CD14-positive monocyte (primary cell): ENCODE data around the gene RABL3. TPM values are rescaled to one million over a fixed set of nuclear protein-coding genes. Genes with fewer than 3 reads are reported as not detected.

Experiments
- DNase-seq, 3 donors: peaks; one replicate each; pipeline ENCODE4 v3.0.0-alpha.2; 2011 to 2022
- H2AFZ ChIP-seq: 2 replicates; pipeline ENCODE4 v1.6.0; 2012; ENCODE audit warnings: mild to moderate bottlenecking, low read depth, low read length, inconsistent platforms; ENCODE audit not compliant: insufficient read depth, poor library complexity, severe bottlenecking
- H3K27ac ChIP-seq, 2 donors: 1 replicate in 1 of 2; 2 replicates in 1 of 2; pipeline ENCODE4 v1.5.1; 2012 to 2013; ENCODE audit warnings: low read length in 2 of 2, control low read depth in 1 of 2, inconsistent platforms in 1 of 2, low read depth in 1 of 2, mild to moderate bottlenecking in 1 of 2
- H3K27me3 ChIP-seq, 2 donors: one replicate each; pipeline versions ENCODE4 v1.6.0 to v1.6.1; 2011 to 2013; ENCODE audit warnings: low read length in 2 of 2; ENCODE audit not compliant: control insufficient read depth in 2 of 2, insufficient read depth in 2 of 2
- H3K36me3 ChIP-seq, 2 donors: replicated peaks in 1 of 2; 1 replicate in 1 of 2; 2 replicates in 1 of 2; pipeline versions ENCODE4 v1.5.1 to v1.6.1; 2012 to 2013; ENCODE audit warnings: low read length in 2 of 2, control low read depth in 1 of 2, inconsistent platforms in 1 of 2, mild to moderate bottlenecking in 1 of 2; ENCODE audit not compliant: insufficient read depth in 2 of 2, control insufficient read depth in 1 of 2
- H3K4me1 ChIP-seq, 2 donors: 1 replicate in 1 of 2; 2 replicates in 1 of 2; pipeline versions ENCODE4 v1.5.1 to v1.6.1; 2012 to 2013; ENCODE audit warnings: low read length in 2 of 2, control low read depth in 1 of 2, inconsistent platforms in 1 of 2, mild to moderate bottlenecking in 1 of 2, moderate library complexity in 1 of 2; ENCODE audit not compliant: insufficient read depth in 2 of 2, control insufficient read depth in 1 of 2
- H3K4me2 ChIP-seq: replicated peaks from 2 replicates; pipeline ENCODE3; 2012; ENCODE audit warnings: low read length, moderate library complexity, mild to moderate bottlenecking; ENCODE audit not compliant: poor library complexity, severe bottlenecking; ENCODE audit errors: extremely low read depth
- H3K4me3 ChIP-seq, 3 experiments: fragments of 200-600 bp in 1 of 3; sonication (generic) in 1 of 3; replicated peaks in 1 of 3; 1 replicate in 2 of 3; 2 replicates in 1 of 3; pipeline ENCODE4 v1.5.1; 2011 to 2013; ENCODE audit warnings: low read length in 3 of 3, mild to moderate bottlenecking in 3 of 3, control low read depth in 2 of 3, low read depth in 2 of 3, inconsistent platforms in 1 of 3, moderate library complexity in 1 of 3
- H3K79me2 ChIP-seq: 2 replicates; pipeline ENCODE4 v1.6.0; 2012; ENCODE audit warnings: mild to moderate bottlenecking, control low read depth, inconsistent platforms, low read length, moderate library complexity; ENCODE audit not compliant: insufficient read depth
- H3K9ac ChIP-seq: 2 replicates; pipeline ENCODE4 v1.6.0; 2017; ENCODE audit warnings: low read length, mild to moderate bottlenecking; ENCODE audit not compliant: insufficient read depth, poor library complexity, severe bottlenecking
- H3K9me3 ChIP-seq, 2 donors: replicated peaks in 1 of 2; 1 replicate in 1 of 2; 2 replicates in 1 of 2; pipeline versions ENCODE4 v1.5.1 to v1.6.1; 2012 to 2013; ENCODE audit warnings: low read length in 2 of 2, control low read depth in 1 of 2; ENCODE audit not compliant: control insufficient read depth in 1 of 2, insufficient read depth in 1 of 2
- H4K20me1 ChIP-seq: 2 replicates; pipeline ENCODE4 v1.6.0; 2012; ENCODE audit warnings: mild to moderate bottlenecking, low read length, control low read depth, moderate library complexity; ENCODE audit not compliant: insufficient read depth
- H3K27ac Mint-ChIP-seq, 7 donors: one replicate each; pipeline ENCODE4 v1.8.0; 2020; ENCODE audit warnings: mild to moderate bottlenecking in 7 of 7, mixed read lengths in 7 of 7, moderate library complexity in 6 of 7, inconsistent platforms in 2 of 7
- H3K27me3 Mint-ChIP-seq, 3 donors: one replicate each; pipeline ENCODE4 v1.8.0; 2021 to 2022; ENCODE audit warnings: low read depth in 3 of 3, mild to moderate bottlenecking in 3 of 3, mixed read lengths in 3 of 3, moderate library complexity in 3 of 3, inconsistent platforms in 1 of 3
- H3K36me3 Mint-ChIP-seq, 2 donors: one replicate each; pipeline ENCODE4 v1.8.0; 2020; ENCODE audit warnings: mixed read lengths in 2 of 2, inconsistent platforms in 1 of 2, mild to moderate bottlenecking in 1 of 2
- H3K4me1 Mint-ChIP-seq: one replicate; pipeline ENCODE4 v1.8.0; 2020; ENCODE audit warnings: mild to moderate bottlenecking, mixed read lengths
- H3K4me3 Mint-ChIP-seq, 2 donors: one replicate each; pipeline ENCODE4 v1.8.0; 2020; ENCODE audit warnings: mild to moderate bottlenecking in 2 of 2, mixed read lengths in 2 of 2, moderate library complexity in 1 of 2
- H3K9me3 Mint-ChIP-seq, 7 donors: one replicate each; pipeline ENCODE4 v1.8.0; 2020 to 2022; ENCODE audit warnings: mixed read lengths in 7 of 7, mild to moderate bottlenecking in 6 of 7, moderate library complexity in 6 of 7, inconsistent platforms in 2 of 7
- WGBS: methylation state at CpG from one replicate; pipeline ENCODE4 v1.1.5; 2013; ENCODE audit warnings: missing lambda C conversion rate; ENCODE audit not compliant: insufficient coverage; 5-methylcytosine and 5-hydroxymethylcytosine counted together
- intact Hi-C, 2 donors: fragments of 100-400 bp; cut with micrococcal nuclease; formaldehyde crosslinking; loops; one replicate each; pipeline versions ENCODE4 v1.15.0 to v1.15.1; 2023
- polyA plus RNA-seq, 3 donors: library from polyadenylated mRNA; depleted of rRNA in 1 of 3; unstranded in 2 of 3; stranded (reverse) in 1 of 3; fragments of 300-500 nt in 2 of 3; fragments of >200 nt in 1 of 3; fragmentation: Illumina TruSeq in 2 of 3; gene quantifications; 1 replicate in 2 of 3; 2 replicates in 1 of 3; pipeline ENCODE4 v1.2.3, GENCODE V29; 2012 to 2021
- TF ChIP-seq, protein P1 (sequence below): fragments of 200-600 bp; IDR thresholded peaks from one replicate; pipeline ENCODE4 v1.8.0; 2022; ENCODE audit warnings: antibody characterized with exemption, mild to moderate bottlenecking

Gene RABL3
- polyA plus RNA-seq, 3 donors: 2.0 to 14.9 (median 11.5) TPM

DNA sequence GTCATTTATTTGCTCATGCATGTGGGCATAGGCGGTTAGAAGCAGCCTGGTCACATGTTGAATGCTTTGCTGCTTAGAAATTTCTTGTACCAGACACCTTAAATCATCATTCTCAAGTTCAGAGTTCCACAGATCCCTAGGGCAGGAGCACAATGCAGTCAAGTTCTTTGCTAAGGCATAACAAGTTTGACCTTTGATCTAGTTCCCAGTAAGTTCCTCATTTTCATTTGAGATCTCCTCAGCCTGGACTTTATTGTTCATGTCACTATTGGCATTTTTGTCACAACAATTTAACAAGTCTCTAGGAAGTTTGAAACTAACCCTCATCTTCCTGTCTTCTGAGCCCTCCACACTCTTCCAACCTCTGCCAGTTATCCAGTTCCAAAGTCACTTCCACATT, 83.0 kb downstream of the RABL3 start:
- Histone ChIP-seq H3K27ac (peak overlapping the region in 1 of 2 donors; percentile 30), H3K36me3 (no peaks in the 10 kb centered on the region), H3K4me1 (peaks cover 15 to 18% of the 10 kb centered on the region in 2 donors), H3K27me3 (no peaks in the 10 kb centered on the region), H2AFZ (no peak overlapping the region), H3K4me3 (no peak overlapping the region), H3K9me3 (no peaks in the 10 kb centered on the region), H4K20me1 (no peaks in the 10 kb centered on the region), H3K4me2 (no peak overlapping the region), H3K9ac (no peak overlapping the region), H3K79me2 (no peaks in the 10 kb centered on the region)
- intact Hi-C loops: no loop called here
- TF ChIP-seq, protein P1, sequence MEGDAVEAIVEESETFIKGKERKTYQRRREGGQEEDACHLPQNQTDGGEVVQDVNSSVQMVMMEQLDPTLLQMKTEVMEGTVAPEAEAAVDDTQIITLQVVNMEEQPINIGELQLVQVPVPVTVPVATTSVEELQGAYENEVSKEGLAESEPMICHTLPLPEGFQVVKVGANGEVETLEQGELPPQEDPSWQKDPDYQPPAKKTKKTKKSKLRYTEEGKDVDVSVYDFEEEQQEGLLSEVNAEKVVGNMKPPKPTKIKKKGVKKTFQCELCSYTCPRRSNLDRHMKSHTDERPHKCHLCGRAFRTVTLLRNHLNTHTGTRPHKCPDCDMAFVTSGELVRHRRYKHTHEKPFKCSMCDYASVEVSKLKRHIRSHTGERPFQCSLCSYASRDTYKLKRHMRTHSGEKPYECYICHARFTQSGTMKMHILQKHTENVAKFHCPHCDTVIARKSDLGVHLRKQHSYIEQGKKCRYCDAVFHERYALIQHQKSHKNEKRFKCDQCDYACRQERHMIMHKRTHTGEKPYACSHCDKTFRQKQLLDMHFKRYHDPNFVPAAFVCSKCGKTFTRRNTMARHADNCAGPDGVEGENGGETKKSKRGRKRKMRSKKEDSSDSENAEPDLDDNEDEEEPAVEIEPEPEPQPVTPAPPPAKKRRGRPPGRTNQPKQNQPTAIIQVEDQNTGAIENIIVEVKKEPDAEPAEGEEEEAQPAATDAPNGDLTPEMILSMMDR: no peak
- Mint-ChIP-seq H3K9me3 (peaks cover 0 to 4% (median 0%) of the 10 kb centered on the region in 7 donors), H3K4me1 (peaks cover 11% of the 10 kb centered on the region), H3K27me3 (peaks cover 0 to 1% (median 0%) of the 10 kb centered on the region in 3 donors), H3K4me3 (no peak overlapping the region), H3K27ac (peak overlapping the region in 3 of 7 donors; percentile 38 to 73 (median 58)), H3K36me3 (no peaks in the 10 kb centered on the region)
- WGBS: no CpG with 5 or more reads among the region's 1 CpG
- DNase-seq: peak in 2 of 3 donors; percentile 7 to 8

DNA sequence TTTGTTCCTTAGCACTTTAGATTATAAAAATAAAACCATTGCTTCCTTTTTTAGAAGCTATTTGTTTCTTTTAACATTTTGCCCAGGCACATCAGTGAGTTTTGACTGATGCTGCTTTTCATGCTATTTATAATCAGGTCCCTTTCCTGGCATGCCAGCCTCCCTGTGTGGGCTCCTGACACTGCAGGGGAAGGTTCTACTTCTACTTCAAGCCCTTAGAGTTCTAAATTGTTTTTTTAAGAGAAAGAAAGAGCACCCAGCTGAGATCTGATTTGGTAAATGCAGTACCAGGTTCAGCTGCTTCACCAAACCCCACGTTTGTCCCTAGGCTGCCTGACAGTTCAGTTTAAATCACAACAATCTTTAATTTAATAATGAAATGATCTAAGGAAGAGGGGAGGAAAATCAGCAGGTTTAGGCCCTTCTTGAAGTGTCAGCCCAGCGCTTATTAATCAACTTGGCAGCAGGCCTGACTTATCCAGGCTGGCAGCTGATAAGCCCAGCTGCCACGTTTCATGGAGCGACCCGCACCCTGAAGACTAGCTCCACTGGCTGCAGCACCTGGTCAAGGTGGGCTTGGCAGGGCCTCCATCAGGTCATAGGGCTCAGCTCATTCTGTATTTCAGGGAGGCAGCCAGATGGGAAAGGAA, 89.3 kb downstream of the RABL3 start:
- Histone ChIP-seq H4K20me1 (no peaks in the 10 kb centered on the region), H3K4me1 (no peaks in the 10 kb centered on the region), H3K9ac (no peak overlapping the region), H3K4me2 (no peak overlapping the region), H3K9me3 (no peaks in the 10 kb centered on the region), H3K27me3 (no peaks in the 10 kb centered on the region), H3K79me2 (no peaks in the 10 kb centered on the region), H2AFZ (no peak overlapping the region), H3K4me3 (no peak overlapping the region), H3K27ac (no peak overlapping the region), H3K36me3 (no peaks in the 10 kb centered on the region)
- TF ChIP-seq, protein P1: no peak
- intact Hi-C loops: no loop called here
- DNase-seq: no peak
- peaks cover 0 to 1% (median 0%) of the 10 kb centered on the region in 3 donors for H3K27me3 Mint-ChIP-seq
- peaks cover 0 to 1% (median 0%) of the 10 kb centered on the region in 7 donors for H3K9me3 Mint-ChIP-seq
- no peaks in the 10 kb centered on the region for H3K36me3 Mint-ChIP-seq
- H3K4me3 Mint-ChIP-seq: no peak overlapping the region
- H3K27ac Mint-ChIP-seq: no peak overlapping the region
- WGBS: 96% methylated on average over 4 of the region's 5 CpGs
- H3K4me1 Mint-ChIP-seq: no peaks in the 10 kb centered on the region
